SK-N-MC (cell line): ENCODE results near the gene COBL.

ENCODE experiments used
- EZH2 ChIP-seq: fragments of 200-600 bp; sonication (generic); IDR thresholded peaks from one replicate; pipeline ENCODE4 v1.6.1; 2017; ENCODE audit warnings: antibody characterized with exemption
- POLR2AphosphoS5 ChIP-seq: IDR thresholded peaks from 2 replicates; pipeline ENCODE4 v1.6.1; 2012; ENCODE audit warnings: mild to moderate bottlenecking, low read depth, low read length, borderline replicate concordance

DNA sequence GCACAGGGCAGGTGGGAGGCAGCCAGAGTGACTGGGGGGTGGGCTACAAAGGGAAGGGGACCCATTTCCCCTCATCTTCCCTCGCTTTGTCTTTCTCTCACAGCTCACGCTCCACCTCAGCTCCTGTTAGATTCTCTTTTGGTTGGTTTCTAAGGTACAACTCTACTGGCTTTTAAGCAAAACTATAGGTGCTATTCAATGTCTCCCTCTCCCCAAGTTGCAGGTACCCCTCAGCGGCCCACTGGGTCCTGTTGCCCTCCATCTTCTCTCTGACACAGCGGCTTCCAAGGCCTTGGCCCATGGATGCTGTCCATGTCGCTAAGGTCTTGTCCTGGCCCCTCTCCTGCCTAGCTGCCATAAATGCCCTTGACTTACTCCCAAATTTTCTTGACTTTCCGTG, 168.4 kb downstream of the COBL start:
- no peak for TF ChIP-seq EZH2
- no peak for TF ChIP-seq POLR2AphosphoS5
